ENCODE results near the gene RBM20.
"Not testable (repeated sequence)": the region's sequence is repeated elsewhere in the genome, so short reads cannot be mapped to it uniquely, and the experiment has no call there.

The RBM20 gene

DNA sequence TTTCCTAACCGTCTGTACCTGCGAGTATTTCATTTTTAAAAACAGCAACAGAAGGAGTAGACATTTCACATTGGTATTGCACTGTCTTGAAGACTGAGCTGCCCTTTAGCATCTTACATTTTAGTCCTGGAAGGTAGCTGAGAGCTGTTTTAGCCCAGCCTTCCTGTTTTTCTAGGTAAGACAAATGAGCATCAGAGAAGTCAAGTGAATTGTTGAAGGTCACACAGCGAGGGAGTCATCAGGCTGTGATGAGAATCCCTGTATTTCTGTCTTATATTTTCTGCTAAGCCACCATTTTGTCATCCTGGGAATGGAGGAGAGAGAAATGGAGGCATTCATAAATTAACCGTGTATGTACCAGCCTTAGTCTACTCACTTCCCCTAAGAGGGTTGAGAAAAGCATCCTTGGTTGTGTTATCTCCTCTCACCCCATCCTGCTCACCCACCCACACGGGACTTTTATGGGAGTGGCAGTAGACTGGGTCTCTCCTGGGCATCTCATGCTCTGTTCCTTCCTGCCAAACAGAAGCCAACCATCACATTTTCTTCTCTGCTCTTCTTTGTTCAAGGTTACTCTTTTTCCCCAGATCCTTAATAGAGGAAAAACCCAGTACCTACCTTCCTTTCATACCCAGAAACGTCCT lies 8.5 kb downstream of the RBM20 start:
- Histone ChIP-seq H3K36me3 (ENCODE audit: insufficient read depth, insufficient read length, low read length) (no peaks in the 10 kb centered on the region), H3K9me3 (ENCODE audit: insufficient read depth, low read length) (no peaks in the 10 kb centered on the region), H3K9ac (ENCODE audit: insufficient read length, low read depth) (no peak overlapping the region), H3K27me3 (ENCODE audit: insufficient read depth, insufficient read length) (no peaks in the 10 kb centered on the region), H3K4me3 (ENCODE audit: insufficient read length, low read depth) (no peak overlapping the region), H3K4me1 (ENCODE audit: insufficient read depth, insufficient read length) (no peaks in the 10 kb centered on the region)
- no peak for DNase-seq (ENCODE audit: low read depth, low spot score)
- TF ChIP-seq SUZ12 (IDR thresholded peaks at IDR 0.05; ENCODE audit: extremely low read depth, insufficient read depth, insufficient read length) (no peak), ZNF274 (IDR thresholded peaks at IDR 0.05; ENCODE audit: low read depth, low read length) (no peak), YY1 (IDR thresholded peaks at IDR 0.05; ENCODE audit: insufficient read depth, insufficient read length) (no peak)

GRCh38 chr10:110655320-110655719 lies 11.2 kb downstream of the RBM20 start:
- no peak for DNase-seq (ENCODE audit: low read depth, low spot score)

GRCh38 chr10:110656612-110657011 lies 12.5 kb downstream of the RBM20 start:
- TF ChIP-seq ZNF274 (IDR thresholded peaks at IDR 0.05; ENCODE audit: low read depth, low read length) (no peak), YY1 (IDR thresholded peaks at IDR 0.05; ENCODE audit: insufficient read depth, insufficient read length) (no peak), SUZ12 (IDR thresholded peaks at IDR 0.05; ENCODE audit: extremely low read depth, insufficient read depth, insufficient read length) (no peak)
- H3K36me3 ChIP-seq (ENCODE audit: insufficient read depth, insufficient read length, low read length): no peaks in the 10 kb centered on the region
- no peak for DNase-seq (ENCODE audit: low read depth, low spot score)
- no peak overlapping the region for H3K4me3 ChIP-seq (ENCODE audit: insufficient read length, low read depth)
- no peaks in the 10 kb centered on the region for H3K9me3 ChIP-seq (ENCODE audit: insufficient read depth, low read length)
- H3K4me1 ChIP-seq (ENCODE audit: insufficient read depth, insufficient read length): no peaks in the 10 kb centered on the region
- no peaks in the 10 kb centered on the region for H3K27me3 ChIP-seq (ENCODE audit: insufficient read depth, insufficient read length)
- H3K9ac ChIP-seq (ENCODE audit: insufficient read length, low read depth): no peak overlapping the region

More at GRCh38 chr10:110655320-110655719, 11.2 kb downstream of the RBM20 start:
- no peaks in the 10 kb centered on the region for H3K27me3 ChIP-seq (ENCODE audit: insufficient read depth, insufficient read length)
- no peaks in the 10 kb centered on the region for H3K9me3 ChIP-seq (ENCODE audit: insufficient read depth, low read length)
- no peak overlapping the region for H3K4me3 ChIP-seq (ENCODE audit: insufficient read length, low read depth)
- no peaks in the 10 kb centered on the region for H3K36me3 ChIP-seq (ENCODE audit: insufficient read depth, insufficient read length, low read length)
- TF ChIP-seq ZNF274 (IDR thresholded peaks at IDR 0.05; ENCODE audit: low read depth, low read length): no peak
- no peak for TF ChIP-seq SUZ12 (IDR thresholded peaks at IDR 0.05; ENCODE audit: extremely low read depth, insufficient read depth, insufficient read length)
- no peak for TF ChIP-seq YY1 (IDR thresholded peaks at IDR 0.05; ENCODE audit: insufficient read depth, insufficient read length)
- no peaks in the 10 kb centered on the region for H3K4me1 ChIP-seq (ENCODE audit: insufficient read depth, insufficient read length)
- H3K9ac ChIP-seq (ENCODE audit: insufficient read length, low read depth): no peak overlapping the region

- no peak for DNase-seq (ENCODE audit: low read depth, low spot score)
- Histone ChIP-seq H3K36me3 (ENCODE audit: insufficient read depth, insufficient read length, low read length) (no peaks in the 10 kb centered on the region), H3K27me3 (ENCODE audit: insufficient read depth, insufficient read length) (no peaks in the 10 kb centered on the region), H3K9me3 (ENCODE audit: insufficient read depth, low read length) (no peaks in the 10 kb centered on the region), H3K4me1 (ENCODE audit: insufficient read depth, insufficient read length) (no peaks in the 10 kb centered on the region), H3K9ac (ENCODE audit: insufficient read length, low read depth) (no peak overlapping the region), H3K4me3 (ENCODE audit: insufficient read length, low read depth) (no peak overlapping the region)
- no peak for TF ChIP-seq SUZ12 (IDR thresholded peaks at IDR 0.05; ENCODE audit: extremely low read depth, insufficient read depth, insufficient read length)
- TF ChIP-seq ZNF274 (IDR thresholded peaks at IDR 0.05; ENCODE audit: low read depth, low read length): no peak
- TF ChIP-seq YY1 (IDR thresholded peaks at IDR 0.05; ENCODE audit: insufficient read depth, insufficient read length): no peak
These were observed 14.0 kb downstream of the RBM20 start for GRCh38 chr10:110657973-110658691.

DNA sequence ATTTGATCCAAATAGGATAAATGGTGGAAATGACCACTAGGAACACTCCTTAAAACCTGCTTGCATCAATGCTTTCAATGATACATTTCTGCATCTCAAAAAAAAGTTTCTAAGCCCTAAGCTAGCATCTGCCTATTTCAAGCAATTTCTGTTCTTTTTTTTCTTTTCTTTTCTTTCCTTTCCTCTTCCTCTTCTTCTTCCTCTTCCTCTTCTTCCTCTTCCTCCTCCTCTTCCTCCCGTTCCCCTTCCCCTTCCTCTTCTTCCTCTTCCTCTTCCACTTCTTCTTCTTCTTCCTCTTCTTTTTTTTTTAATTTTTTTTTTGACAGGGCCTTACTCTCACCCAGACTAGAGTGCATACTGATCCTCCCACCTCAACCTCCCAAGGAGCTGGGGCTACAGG lies 15.4 kb downstream of the RBM20 start:
- Histone ChIP-seq H3K4me1 (ENCODE audit: insufficient read depth, insufficient read length) (no peaks in the 10 kb centered on the region), H3K27me3 (ENCODE audit: insufficient read depth, insufficient read length) (no peaks in the 10 kb centered on the region), H3K4me3 (ENCODE audit: insufficient read length, low read depth) (no peak overlapping the region), H3K9ac (ENCODE audit: insufficient read length, low read depth) (no peak overlapping the region), H3K36me3 (ENCODE audit: insufficient read depth, insufficient read length, low read length) (no peaks in the 10 kb centered on the region), H3K9me3 (ENCODE audit: insufficient read depth, low read length) (no peaks in the 10 kb centered on the region)
- TF ChIP-seq ZNF274 (IDR thresholded peaks at IDR 0.05; ENCODE audit: low read depth, low read length): no peak
- TF ChIP-seq SUZ12 (IDR thresholded peaks at IDR 0.05; ENCODE audit: extremely low read depth, insufficient read depth, insufficient read length): no peak
- TF ChIP-seq YY1 (IDR thresholded peaks at IDR 0.05; ENCODE audit: insufficient read depth, insufficient read length): no peak
- no peak for DNase-seq (ENCODE audit: low read depth, low spot score)

DNA sequence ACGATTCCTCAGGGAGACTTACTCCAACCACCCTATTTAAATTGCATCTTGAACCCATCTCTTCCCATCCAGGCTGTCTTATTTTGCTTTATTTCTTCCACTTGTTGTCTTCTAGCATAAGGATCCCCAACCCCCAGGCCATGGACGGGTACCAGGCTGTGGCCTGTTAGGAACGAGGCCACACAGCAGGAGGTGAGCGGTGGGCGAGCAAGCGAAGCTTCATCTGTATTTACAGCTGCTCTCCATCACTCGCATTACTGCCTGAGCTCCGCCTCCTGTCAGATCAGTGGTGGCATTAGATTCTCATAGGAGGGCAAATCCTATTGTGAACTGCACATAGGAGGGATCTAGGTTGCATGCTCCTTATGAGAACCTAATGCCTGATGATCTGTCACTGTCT lies 16.2 kb downstream of the RBM20 start:
- not testable (repeated sequence) for DNase-seq (ENCODE audit: low read depth, low spot score); H3K36me3 ChIP-seq (ENCODE audit: insufficient read depth, insufficient read length, low read length)

DNA sequence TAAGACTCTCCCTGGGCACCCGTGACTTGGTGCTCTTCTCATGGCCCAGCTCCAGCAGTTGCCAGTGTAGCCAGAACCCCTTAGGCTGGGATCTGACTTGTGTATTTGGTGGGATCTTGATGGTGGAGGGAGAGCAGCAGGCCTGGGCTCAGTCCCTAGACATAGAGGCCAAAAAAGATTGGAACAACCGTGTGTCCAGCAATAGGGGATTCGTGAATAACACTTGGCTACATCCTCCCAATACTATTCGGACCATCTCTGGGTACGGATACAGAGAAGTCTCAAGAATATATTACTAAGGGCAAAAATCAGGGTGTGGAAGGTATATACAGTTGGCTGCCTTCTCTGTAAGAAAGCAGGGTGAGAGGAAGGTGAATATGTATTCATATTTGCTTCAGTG lies 17.2 kb downstream of the RBM20 start:
- TF ChIP-seq YY1 (IDR thresholded peaks at IDR 0.05; ENCODE audit: insufficient read depth, insufficient read length): no peak
- no peak for TF ChIP-seq SUZ12 (IDR thresholded peaks at IDR 0.05; ENCODE audit: extremely low read depth, insufficient read depth, insufficient read length)
- no peak for TF ChIP-seq ZNF274 (IDR thresholded peaks at IDR 0.05; ENCODE audit: low read depth, low read length)
- no peaks in the 10 kb centered on the region for H3K36me3 ChIP-seq (ENCODE audit: insufficient read depth, insufficient read length, low read length)
- no peak overlapping the region for H3K4me3 ChIP-seq (ENCODE audit: insufficient read length, low read depth)
- no peaks in the 10 kb centered on the region for H3K4me1 ChIP-seq (ENCODE audit: insufficient read depth, insufficient read length)
- no peak overlapping the region for H3K9ac ChIP-seq (ENCODE audit: insufficient read length, low read depth)
- H3K9me3 ChIP-seq (ENCODE audit: insufficient read depth, low read length): no peaks in the 10 kb centered on the region
- no peaks in the 10 kb centered on the region for H3K27me3 ChIP-seq (ENCODE audit: insufficient read depth, insufficient read length)
- no peak for DNase-seq (ENCODE audit: low read depth, low spot score)

More for the DNA sequence above, 16.2 kb downstream of the RBM20 start:
- not testable (repeated sequence) for H3K9ac ChIP-seq (ENCODE audit: insufficient read length, low read depth); H3K4me1 ChIP-seq (ENCODE audit: insufficient read depth, insufficient read length); H3K27me3 ChIP-seq (ENCODE audit: insufficient read depth, insufficient read length); H3K9me3 ChIP-seq (ENCODE audit: insufficient read depth, low read length); H3K4me3 ChIP-seq (ENCODE audit: insufficient read length, low read depth)

Measured in NT2/D1 (cell line).